ENCODE results near the gene CHST14. TPM values are rescaled to one million over a fixed set of nuclear protein-coding genes. Genes with fewer than 3 reads are reported as not detected.
"Not testable (repeated sequence)": the region's sequence is repeated elsewhere in the genome, so short reads cannot be mapped to it uniquely, and the experiment has no call there.

The CHST14 gene
- total RNA-seq, 1 experiment from 2014 or later = 34.6 TPM

- DNase-seq (ENCODE audit: low spot score) = peak; percentile 93
Measured at GRCh38 chr15:40440743-40441564, 29.8 kb upstream of the CHST14 start, which contains the start of gene BAHD1. BAHD1 (plus strand) TSS chr15:40440953; CDS start chr15:40458465, 17,512 bp downstream.

- no peak for DNase-seq (ENCODE audit: low spot score)
Measured at GRCh38 chr15:40441565-40442531, 28.9 kb upstream of the CHST14 start.

GRCh38 chr15:40443255-40443654 is 27.5 kb upstream of the CHST14 start:
- DNase-seq (ENCODE audit: low spot score) = no peak

- DNase-seq (ENCODE audit: low spot score) = no peak
Measured at GRCh38 chr15:40443846-40444245, 26.9 kb upstream of the CHST14 start.

- DNase-seq (ENCODE audit: low spot score) = no peak
Measured at GRCh38 chr15:40444736-40445135, 26.0 kb upstream of the CHST14 start.

GRCh38 chr15:40445421-40445922 is 25.3 kb upstream of the CHST14 start:
- DNase-seq (ENCODE audit: low spot score) = peak; percentile 46

GRCh38 chr15:40446144-40446543 is 24.6 kb upstream of the CHST14 start:
- DNase-seq (ENCODE audit: low spot score) = no peak

GRCh38 chr15:40448354-40448753 is 22.4 kb upstream of the CHST14 start:
- DNase-seq (ENCODE audit: low spot score) = no peak

- DNase-seq (ENCODE audit: low spot score) = no peak
Measured at GRCh38 chr15:40449275-40449674, 21.5 kb upstream of the CHST14 start.

- DNase-seq (ENCODE audit: low spot score) = no peak
Measured at GRCh38 chr15:40450047-40450446, 20.7 kb upstream of the CHST14 start.

- DNase-seq (ENCODE audit: low spot score) = no peak
Measured at GRCh38 chr15:40451527-40452158, 19.1 kb upstream of the CHST14 start.

GRCh38 chr15:40452296-40453090 is 18.3 kb upstream of the CHST14 start:
- DNase-seq (ENCODE audit: low spot score) = no peak

GRCh38 chr15:40453941-40454340 is 16.8 kb upstream of the CHST14 start:
- DNase-seq (ENCODE audit: low spot score) = not testable (repeated sequence)

GRCh38 chr15:40454904-40455391 is 15.8 kb upstream of the CHST14 start:
- no peak for DNase-seq (ENCODE audit: low spot score)

- DNase-seq (ENCODE audit: low spot score) = no peak
Measured at GRCh38 chr15:40456299-40456712, 14.5 kb upstream of the CHST14 start.

- no peak for DNase-seq (ENCODE audit: low spot score)
Measured at GRCh38 chr15:40456738-40457137, 14.0 kb upstream of the CHST14 start.

- no peak for DNase-seq (ENCODE audit: low spot score)
Measured at GRCh38 chr15:40458495-40459371, 12.1 kb upstream of the CHST14 start.

GRCh38 chr15:40459391-40460015 is 11.3 kb upstream of the CHST14 start:
- no peak for DNase-seq (ENCODE audit: low spot score)

GRCh38 chr15:40460404-40460803 is 10.4 kb upstream of the CHST14 start:
- no peak for DNase-seq (ENCODE audit: low spot score)
